Sigmoid colon (tissue), 4 donors: ENCODE results near the gene HECTD4.

ENCODE experiments used
- CTCF ChIP-seq, 4 experiments: fragments of 450-650 bp in 3 of 4; fragments of 200-600 bp in 1 of 4; IDR thresholded peaks; one replicate each; pipeline ENCODE4 v1.5.1; 2016 to 2019; ENCODE audit warnings: antibody characterized with exemption in 4 of 4, mild to moderate bottlenecking in 3 of 4, moderate library complexity in 2 of 4
- POLR2A ChIP-seq, 2 donors: fragments of 450-650 bp; IDR thresholded peaks; one replicate each; pipeline ENCODE4 v1.6.1; 2016; ENCODE audit warnings: antibody characterized with exemption in 2 of 2, mild to moderate bottlenecking in 2 of 2, moderate library complexity in 2 of 2
- POLR2AphosphoS5 ChIP-seq, 4 donors: sonication (generic); formaldehyde crosslinking; IDR thresholded peaks; one replicate each; pipeline ENCODE4 v1.6.1; 2017; ENCODE audit warnings: antibody characterized with exemption in 4 of 4

- no peak for TF ChIP-seq POLR2A (IDR thresholded peaks at IDR 0.05)
- TF ChIP-seq POLR2AphosphoS5 (IDR thresholded peaks at IDR 0.05): no peak
- TF ChIP-seq CTCF (IDR thresholded peaks at IDR 0.05): no peak
Observed at GRCh38 chr12:112176321-112177010, 205.8 kb downstream of the HECTD4 start.
